NCI-H1694 (cell line): ENCODE results near the gene ADGRB2.
A peak's percentile ranks its signal among the peaks of the same experiment; 100 is the strongest.
"Not testable (repeated sequence)": the region's sequence is repeated elsewhere in the genome, so short reads cannot be mapped to it uniquely, and the experiment has no call there.

Experiments
- DNase-seq: peaks from one replicate; lab custom pipeline; 2025; lab: John Stamatoyannopoulos, UW

The ADGRB2 gene

DNA sequence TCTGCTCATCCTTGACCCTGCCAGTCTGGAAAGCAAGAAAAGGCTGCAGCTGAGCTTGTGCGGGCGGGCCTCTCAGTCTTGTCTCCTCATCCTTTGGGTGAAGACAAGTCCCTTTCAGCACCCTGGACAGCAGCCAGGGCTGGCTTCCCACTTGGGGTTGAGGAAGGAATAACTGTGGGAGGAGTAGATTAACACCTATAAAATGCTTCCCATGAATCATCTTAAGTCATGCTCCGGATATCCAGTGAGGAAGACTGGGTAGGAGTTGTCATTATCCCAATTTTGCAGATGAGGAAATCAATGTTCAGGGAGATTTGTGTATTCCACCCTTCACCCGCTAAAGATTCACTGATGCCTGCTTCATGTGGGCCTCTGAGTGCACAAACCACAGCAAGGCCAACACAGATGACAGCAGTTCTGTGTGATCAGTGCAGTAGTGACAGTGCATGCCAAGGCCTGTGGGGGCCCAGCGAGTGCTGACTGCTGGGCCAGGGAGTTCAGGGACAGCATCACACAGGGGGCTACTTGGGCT, 40.2 kb downstream of the ADGRB2 start:
- no peak for DNase-seq

DNA sequence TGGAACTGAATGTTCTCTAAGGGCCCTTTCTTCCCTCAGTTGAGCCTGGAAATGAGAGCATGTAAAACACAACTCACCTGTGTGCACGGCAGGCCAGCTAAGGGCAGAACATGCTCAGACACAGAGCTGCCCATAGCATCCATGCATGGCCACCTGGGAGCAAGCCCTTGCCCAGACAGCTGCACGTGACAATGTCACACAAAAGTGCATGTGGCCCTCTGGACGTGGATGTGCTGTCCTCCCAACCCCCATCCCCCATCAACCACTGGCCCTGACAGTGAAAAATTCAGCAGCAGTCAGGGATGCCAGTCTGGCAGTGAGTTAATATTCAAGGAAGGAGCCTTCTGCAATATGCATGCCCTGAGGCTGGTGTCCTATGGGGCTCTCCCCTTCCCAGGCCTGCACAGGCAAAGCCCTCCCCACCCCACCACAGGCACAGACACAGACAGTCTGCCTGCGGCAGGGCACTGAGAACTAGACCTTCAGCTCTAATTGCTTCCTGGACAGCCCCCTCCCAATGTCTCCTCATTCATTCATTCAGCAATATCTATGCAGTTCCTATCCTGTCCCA, 45.7 kb downstream of the ADGRB2 start:
- DNase-seq = no peak

DNA sequence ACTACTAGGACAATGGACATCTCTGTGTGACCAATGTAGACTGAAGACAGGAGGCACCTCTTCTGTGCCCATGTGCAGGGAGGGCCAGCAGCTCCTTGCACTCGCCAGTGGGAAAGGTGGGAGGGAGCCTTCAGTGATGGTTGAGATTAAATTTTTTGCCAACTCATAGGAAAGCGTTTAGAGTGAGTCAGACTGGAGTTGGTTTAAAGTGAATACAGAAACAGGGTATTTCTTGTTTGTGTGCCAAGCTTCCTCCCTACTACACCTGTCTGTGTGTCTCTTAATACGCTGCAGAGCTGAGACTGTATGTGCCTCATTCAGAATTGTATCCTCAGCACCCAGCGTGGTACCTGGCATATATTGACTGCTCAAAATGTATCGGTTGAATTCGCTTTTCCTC, 46.8 kb downstream of the ADGRB2 start:
- no peak for DNase-seq

DNA sequence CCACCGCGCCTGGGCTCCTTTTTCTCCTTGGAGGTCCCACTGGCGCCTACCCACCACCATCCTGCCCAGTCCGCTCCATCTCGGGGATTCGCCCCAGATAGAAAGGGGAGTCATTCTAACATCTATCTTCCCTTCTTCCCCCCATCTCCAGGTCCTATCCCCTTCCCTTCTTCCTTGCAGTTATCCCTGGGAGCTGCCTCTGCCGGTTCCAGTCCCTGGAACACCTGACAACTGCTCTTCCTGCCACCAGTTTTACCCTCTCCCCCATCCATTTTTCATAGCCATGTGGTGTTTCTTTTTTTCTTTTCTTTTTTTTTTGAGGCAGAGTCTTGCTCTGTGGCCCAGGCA, 48.3 kb downstream of the ADGRB2 start:
- no peak for DNase-seq

DNA sequence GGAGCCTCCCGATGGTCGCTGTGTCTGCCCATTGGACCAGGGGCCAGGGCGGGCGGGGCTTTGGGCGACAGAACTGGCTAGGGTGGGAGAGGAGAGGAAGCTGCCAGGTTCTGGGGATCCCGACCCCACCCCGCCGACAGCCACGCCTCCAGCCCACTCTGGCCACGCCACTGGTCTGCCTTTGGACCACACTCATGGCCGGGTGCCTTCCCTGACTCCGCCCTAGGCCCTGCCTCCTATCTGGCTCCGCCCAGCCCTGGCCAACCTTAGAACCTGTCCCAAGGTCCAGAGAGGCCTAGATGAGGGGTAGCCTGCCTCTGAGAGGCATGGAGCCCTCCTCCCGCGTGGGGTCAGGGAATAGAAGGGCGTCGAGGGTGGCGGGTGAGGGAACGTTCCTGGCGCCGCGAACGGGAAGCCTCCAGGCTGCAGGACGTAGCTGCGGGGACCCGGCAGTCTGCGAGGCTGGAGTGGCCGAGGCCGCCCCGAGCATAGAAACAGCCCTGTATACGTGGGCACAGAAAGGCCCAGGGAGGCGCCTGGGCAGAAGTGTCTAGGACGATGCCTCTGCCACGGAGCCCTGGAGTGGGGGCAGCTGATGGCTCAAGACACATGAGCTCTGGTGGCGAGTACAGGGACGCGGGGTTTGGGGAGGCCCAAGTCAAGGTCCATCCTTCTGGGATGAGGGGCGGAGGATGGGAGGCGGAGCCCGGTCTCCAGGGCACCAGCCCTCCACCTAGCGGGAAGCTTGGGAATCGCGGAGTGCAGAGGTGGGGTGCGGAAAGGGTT, 48.9 kb downstream of the ADGRB2 start:
- no peak for DNase-seq

DNA sequence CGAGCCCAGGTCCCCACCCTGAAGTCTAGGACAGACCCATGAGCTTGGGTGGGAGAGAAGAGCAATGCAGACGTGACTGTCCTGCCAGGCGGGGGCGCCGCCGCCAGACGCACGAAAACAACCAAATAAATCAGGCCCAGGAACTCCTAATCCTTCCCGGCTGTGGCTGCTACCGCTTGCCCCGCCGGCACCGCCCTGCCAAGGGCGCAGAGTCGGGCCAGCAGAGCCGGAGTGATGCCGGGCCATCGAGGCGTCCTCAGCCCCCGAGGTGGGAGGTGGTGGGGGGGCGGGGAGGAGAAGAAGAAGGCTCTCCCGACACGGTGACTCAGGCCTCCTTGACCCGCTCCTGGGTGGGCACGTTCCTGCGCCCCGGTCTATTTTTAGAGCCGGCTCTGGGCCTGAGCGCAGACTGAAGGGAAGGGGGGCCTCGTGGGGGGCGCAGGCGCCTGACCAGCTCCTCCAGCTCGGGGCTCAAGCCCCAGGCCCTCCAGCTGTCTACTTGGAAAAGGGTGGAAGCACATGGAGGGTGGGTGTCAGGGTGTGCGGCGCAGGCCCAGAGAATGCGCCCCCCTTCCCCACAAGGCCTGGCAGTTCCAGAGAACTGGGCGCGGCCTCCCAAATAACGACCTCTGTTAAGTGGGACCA, 49.6 kb downstream of the ADGRB2 start:
- DNase-seq = no peak

DNA sequence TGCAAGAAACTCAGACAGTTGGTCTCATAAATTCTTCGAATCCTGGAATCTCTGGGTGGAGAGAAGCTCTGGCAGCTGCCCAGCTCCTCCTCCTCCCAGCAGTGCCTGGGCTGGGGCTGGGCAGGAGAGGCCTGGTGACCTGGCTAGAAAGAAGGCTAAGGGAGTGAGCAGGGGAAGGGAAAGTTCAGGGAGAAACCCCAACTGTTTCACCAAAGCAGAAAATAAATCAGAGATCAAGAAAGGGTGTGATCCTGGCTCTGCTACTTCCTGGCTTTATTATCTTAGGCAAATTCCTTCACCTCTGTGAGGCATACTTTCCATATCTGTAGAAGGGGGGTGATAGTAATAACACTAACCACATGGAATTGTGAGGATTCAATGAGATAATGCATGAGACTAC, 51.5 kb downstream of the ADGRB2 start:
- no peak for DNase-seq

DNA sequence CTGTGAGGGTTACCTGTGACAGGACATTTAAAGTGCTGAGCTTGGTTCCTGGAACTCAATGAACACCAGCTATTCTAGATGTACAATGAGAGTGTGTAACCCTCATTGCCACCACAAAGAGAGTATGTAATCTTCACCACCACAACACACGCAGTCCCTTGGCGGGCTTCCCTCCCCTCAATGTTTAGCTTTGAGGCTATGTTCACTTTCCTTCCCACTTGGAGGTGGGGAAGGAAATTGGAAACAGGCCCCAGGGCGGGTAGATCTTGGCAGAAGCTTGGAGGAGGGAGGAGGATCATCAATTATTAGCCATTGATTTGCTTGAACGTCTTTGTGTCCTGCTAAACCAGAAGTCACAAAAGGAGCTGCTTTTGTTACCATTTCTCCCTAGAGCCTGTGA, 52.1 kb downstream of the ADGRB2 start:
- no peak for DNase-seq

DNA sequence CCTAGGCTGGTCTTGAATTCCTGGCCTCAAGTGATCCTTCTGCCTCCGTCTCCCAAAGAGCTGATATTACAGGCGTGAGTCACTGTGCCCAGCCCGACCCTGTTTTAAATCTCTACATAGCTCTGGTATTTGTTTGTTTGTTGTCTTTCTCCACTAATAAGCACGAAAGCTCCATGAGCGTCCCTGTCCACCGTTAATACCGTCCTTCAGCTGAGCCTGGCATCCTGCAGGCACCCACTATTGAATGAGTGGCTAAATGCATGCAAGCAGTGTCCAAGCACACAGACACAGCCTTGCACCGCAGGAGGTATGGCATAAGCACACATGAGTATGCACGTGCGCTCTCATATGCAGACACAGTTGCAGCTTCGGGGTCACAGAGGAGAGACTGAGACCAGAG, 55.8 kb downstream of the ADGRB2 start:
- no peak for DNase-seq

DNA sequence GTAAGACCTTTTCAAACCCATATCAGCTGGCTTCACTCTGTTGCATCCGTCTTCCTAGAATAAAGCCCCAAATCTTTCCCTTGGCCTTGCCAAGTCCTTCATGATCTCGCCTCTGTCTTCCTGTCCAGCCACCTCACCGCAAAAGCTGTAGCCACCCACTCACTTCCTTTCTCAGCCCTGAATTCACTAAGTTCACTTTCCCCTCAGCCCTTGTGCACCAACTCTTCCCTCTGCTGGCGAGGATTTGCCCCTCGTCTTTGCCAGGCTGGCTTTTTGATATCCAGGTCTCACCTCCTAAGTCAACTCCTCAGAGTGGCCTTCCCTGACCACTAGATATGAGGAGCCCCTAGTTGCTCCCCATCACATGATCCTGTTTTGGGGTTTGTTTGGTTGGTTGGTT, 56.4 kb downstream of the ADGRB2 start:
- DNase-seq = no peak

DNA sequence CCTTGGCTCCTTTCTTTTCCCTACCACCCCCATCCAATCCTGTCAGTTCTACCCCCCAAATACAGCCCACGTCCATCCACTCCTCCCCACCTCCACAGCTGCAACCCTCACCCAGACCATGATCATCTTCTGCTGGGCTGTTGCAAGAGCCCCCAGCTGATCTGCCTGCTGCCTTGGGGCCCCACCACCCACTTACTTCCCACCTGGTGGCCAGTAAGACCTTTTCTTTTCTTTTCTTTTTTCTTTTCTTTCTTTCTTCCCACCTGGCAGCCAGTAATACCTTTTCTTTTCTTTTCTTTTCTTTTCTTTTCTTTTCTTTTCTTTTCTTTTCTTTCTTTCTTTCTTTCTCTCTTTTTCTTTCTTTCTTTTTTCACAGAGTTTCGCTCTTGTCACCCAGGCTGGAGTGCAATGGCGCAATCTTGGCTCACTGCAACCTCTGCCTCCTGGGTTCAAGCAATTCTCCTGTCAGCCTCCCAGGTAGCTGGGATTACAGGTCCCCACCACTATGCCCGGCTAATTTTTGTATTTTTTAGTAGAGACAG, 57.0 kb downstream of the ADGRB2 start:
- not testable (repeated sequence) for DNase-seq

DNA sequence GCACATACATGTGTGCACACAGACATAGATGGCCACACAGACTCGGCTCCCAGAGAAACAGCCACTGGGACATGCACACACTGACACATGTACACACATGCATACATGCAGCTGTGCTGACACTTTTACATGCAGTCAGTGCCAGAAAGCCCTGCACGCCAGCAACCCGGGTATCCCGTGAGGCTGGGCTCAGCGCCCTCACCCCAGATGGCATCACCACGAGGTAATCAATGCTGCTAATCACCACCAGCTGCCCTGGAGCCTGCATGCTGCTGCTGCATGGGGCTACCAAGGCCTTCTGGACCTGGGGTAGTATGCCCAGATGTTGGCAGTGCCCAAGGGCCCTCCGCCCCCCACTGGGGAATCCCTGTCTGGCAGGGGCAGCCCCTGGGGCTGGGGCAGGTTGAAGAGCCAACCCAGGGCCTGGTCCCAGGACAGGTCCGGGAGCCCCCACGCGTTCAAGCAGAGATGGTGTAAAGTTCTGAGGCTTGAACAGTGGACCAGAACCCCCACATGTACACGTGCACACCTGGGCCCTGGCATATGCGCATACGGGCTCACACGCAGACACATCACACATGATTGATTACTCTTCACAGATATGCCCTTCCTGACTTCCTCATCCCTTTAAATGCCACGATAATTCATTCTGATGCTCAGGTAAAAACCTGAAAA, 57.6 kb downstream of the ADGRB2 start:
- peak; percentile 85 for DNase-seq

DNA sequence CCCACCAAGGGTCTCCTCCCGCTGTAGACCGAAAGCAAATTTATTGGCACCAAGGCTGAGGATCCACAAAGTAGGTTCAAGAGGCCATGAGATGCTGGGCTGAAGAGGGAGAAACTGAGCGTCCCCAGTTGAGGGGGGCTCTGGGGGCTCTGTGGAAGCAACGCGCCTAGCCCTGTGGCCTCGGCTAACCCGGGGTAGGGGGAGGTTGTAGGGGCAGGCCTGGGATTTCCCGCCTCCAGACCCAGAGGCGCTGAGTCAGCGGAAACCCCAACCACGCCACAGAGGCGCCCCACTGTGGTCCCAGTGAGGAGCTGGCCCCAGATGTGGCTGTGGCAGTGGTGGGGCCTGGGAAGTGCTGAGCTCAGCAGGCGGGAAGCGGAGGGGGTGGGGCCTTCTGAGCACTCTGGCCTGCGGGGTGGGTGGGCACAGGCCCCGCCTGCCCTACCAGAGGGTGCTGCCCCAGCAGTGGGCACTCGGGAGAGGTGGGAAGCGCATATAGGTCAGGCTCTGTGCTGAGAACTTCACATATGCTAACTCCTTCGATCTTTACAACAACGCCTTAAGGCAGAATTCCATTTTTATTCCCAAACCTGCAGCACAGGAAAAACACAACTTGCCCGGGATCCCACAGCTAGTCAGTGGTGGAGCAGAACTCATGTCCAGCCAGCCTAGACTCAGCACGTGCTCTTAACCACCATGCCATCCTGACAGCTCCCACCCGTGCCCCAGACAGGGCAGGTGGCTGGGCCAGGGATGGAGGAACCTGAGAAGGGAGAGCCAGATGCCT, 58.9 kb downstream of the ADGRB2 start:
- no peak for DNase-seq

DNA sequence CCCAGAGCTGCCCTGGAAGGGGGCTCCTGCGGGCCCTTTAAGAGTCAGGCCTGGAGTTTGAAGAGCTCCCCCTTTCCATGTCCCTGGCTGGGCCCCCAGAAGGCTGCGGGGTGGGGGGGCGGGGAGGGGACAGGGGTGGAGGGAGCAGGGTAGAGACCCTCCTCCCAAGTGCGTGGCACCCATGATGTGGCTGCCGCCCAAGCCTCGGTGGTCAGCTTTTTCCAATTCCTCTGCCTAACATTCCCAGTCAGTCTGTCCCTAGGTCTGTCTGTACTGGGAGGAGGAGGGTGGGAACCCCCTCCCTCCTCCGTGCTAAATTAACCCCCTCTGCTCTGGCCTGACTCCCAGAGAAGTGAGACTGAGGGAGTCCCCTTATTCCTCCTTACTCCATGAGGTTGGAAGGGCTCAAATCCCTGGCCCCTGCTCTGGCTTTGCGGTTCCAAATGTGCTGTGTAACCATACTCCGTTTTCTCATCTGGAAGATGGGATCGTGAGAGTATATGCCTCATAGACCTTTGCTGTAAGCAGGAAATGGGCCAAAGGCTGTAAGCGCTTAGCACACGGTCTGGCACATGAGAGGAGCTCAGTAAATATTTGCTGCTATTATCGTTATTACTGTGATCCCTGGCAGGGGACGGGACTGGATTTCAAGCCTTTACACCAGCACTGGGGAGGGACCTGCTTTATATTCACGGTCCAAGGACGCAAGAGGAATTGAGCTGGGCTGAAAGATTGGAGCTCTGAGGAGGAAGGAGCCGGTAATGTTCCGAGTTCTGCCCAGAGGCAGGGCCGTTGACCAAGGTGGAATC, 59.7 kb downstream of the ADGRB2 start:
- no peak for DNase-seq

DNA sequence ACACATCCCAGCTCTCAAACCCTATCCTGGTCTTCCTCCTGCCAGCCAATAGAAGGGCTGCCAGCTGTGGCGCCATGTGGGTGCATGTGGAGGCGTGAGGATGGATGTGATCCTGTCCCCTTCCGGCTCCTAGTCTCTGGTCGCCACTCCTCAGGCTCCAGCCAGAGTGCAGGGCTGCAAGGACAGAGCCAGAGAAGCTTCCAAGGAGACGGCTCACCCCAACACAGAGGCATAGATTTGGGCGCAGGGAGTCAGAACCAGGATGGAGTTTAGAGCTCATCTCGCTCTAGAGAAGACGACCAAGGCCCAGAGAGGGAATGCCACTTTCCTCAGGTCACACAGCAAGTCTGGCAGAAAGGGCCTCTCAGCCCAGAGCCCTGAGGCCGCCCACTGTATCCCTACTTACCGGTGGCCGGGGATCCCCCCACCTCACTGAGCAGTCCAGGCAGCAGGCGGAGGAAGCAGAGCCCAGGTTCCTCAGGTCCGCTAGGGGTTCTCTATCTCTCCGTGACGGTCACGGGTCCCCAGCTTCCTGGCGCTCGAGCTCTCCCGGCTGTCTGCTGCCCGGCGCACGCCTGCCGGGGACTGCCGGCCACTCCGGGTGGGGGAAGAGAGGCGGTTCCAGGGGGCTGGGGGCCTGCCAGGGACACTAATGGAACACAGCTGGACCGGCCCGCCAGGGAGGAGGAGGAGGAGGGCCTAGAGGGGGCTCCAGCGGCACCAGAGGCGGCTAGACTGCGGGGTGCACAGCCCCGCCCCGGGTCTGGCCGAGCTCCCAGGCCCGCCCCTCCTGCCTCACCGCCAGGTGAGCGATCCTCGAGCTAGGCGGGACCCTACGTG, 60.5 kb downstream of the ADGRB2 start, which contains the start of gene COL16A1:
Gene COL16A1 (minus strand): TSS at position 587 of the 840 bp plus-strand sequence. CDS start 1,824 bp downstream, outside the sequence.
- DNase-seq = no peak

DNA sequence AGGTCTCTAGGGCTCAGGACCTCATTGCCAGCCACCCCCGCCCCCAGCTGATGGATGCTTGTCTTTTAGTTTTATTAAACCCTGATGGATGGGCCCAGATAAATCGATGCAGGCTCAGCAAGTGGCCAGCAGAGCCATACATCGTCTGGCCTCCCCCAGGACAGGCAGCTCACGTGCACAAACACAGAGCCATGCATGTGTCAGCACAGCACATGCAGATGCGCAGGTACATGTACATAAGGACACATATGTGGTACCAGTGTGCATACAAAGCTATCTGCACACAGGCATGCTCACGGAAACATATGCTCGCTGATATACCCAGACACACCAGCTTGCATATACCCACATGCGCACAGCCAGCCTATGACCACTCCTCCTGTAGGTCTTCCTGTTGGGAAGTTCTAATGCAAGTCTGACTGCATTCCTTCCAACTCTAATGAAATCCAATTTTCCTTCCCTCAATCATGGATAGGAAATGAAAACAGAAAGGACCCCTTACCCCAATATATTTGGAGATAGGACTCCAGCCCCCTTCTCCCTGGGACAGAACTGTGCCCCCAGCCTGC, 61.2 kb downstream of the ADGRB2 start:
- no peak for DNase-seq

DNA sequence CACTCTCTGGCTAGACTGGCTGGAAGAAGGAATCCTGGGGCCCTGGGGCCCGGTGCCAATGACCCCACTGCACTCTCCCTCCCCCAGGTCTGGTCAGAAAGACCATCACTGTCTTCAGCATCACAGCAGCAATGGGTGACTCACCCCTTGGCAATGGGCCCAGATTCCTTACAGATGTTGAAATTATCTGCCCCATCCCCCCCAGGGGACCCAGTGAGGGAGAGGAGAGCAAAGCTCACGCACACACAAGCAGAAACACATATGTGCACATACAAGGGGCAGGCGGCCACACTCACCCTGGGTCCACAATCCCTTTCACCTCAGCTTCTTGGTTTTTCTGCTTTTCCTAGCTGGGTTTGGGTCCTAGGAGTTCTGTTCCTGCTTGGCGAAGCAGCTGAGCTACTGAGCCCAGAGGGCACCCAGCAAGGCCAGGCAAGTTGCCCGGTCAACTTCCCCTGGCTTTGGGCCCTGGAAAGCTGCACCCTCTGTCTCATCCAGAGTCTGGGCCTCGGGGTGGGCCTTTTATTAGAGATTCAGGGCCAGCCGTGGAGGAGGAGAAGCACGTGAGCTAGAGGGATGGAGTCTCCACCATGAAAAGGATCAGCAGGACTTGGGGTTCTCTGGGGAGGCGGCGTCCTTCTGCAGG, 62.9 kb downstream of the ADGRB2 start:
- DNase-seq = peak; percentile 15

DNA sequence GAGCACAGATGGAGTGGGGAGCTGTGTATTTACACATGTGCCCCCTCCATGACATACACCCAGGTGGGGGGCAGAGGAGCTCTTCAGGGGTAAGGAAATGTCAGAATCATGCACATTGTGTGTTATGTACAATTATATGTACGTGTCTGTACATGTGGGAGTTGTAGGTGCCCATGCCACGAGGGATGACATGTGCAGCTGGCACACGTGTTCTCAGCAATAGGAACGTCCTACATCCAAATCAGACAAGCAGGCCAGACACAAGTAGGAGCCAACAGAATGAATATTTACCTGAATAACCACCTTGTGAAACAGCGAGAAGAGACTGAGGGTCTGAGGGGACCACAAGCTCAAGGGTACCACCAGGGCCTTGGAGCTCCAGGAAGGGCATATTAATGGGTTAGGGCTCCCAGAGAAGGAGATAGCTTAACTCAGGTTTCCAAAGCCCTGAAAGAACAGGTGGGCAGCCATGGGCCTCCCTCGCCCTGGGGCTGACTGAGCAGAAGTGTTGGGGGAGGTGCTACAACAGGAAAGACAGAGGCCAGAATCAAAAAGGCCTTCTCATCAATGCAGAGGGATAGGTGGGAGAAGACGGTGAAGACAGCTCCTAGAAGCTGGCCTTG, 63.6 kb downstream of the ADGRB2 start:
- DNase-seq = no peak
